MCF 10A (cell line): ENCODE measurements around the gene SLC30A4. TPM values are rescaled to one million over a fixed set of nuclear protein-coding genes. Genes with fewer than 3 reads are reported as not detected.

ENCODE experiments used
- BruUV-seq: library from RNA; stranded (reverse); fragments of 400-500 nt; replicated peaks from 2 replicates; lab custom pipeline; 2021; lab: Mats Ljungman, UMichigan
- CTCF ChIA-PET: fragments of 300-600 bp; sonication (Branson Sonifier 250); formaldehyde crosslinking; extraction: SDS; loops from one replicate; lab custom pipeline; 2021; ENCODE audit warnings: antibody characterized with exemption, inconsistent platforms; lab: Yijun Ruan, JAX
- POLR2A ChIA-PET: fragments of 300-600, 350-650 bp; sonication (Branson Sonifier 250); formaldehyde crosslinking; extraction: SDS; loops from one replicate; lab custom pipeline; 2020; ENCODE audit warnings: antibody characterized with exemption, inconsistent platforms; lab: Yijun Ruan, JAX
- DNase-seq: peaks from one replicate; pipeline ENCODE4 v3.0.0-alpha.2; 2018; ENCODE audit not compliant: unreplicated experiment
- H3K27ac Mint-ChIP-seq: one replicate; pipeline ENCODE4 v1.8.0; 2022; ENCODE audit warnings: mild to moderate bottlenecking, low read depth, mixed read lengths; ENCODE audit not compliant: unreplicated experiment
- H3K27me3 Mint-ChIP-seq: one replicate; pipeline ENCODE4 v1.8.0; 2022; ENCODE audit warnings: mixed read lengths; ENCODE audit not compliant: insufficient read depth, unreplicated experiment
- H3K36me3 Mint-ChIP-seq: one replicate; pipeline ENCODE4 v1.8.0; 2022; ENCODE audit warnings: mild to moderate bottlenecking, moderate library complexity, mixed read lengths; ENCODE audit not compliant: insufficient read depth, unreplicated experiment
- H3K4me1 Mint-ChIP-seq: one replicate; pipeline ENCODE4 v1.8.0; 2022; ENCODE audit warnings: mixed read lengths; ENCODE audit not compliant: insufficient read depth, unreplicated experiment
- H3K4me3 Mint-ChIP-seq: one replicate; pipeline ENCODE4 v1.8.0; 2022; ENCODE audit warnings: mild to moderate bottlenecking, moderate library complexity, mixed read lengths; ENCODE audit not compliant: unreplicated experiment
- H3K9me3 Mint-ChIP-seq: one replicate; pipeline ENCODE4 v1.8.0; 2022; ENCODE audit warnings: mixed read lengths; ENCODE audit not compliant: unreplicated experiment
- CTCF ChIP-seq: fragments of 200-600 bp; IDR thresholded peaks from one replicate; pipeline ENCODE4 v1.8.0; 2022; ENCODE audit warnings: antibody characterized with exemption, mild to moderate bottlenecking; ENCODE audit not compliant: unreplicated experiment
- intact Hi-C: fragments of 100-400 bp; cut with micrococcal nuclease; formaldehyde crosslinking; loops from 2 replicates; pipeline ENCODE4 v1.14.1; 2022
- total RNA-seq: library from RNA; stranded (reverse); gene quantifications from 2 replicates; pipeline ENCODE4 v1.2.3, GENCODE V29; 2022

Gene SLC30A4
- total RNA-seq, 1 experiment from 2014 or later: 3.4 TPM

GRCh38 chr15:45448066-45448915, 74.3 kb downstream of the SLC30A4 start:
- POLR2A ChIA-PET: no interaction called here
- no peak for DNase-seq
- intact Hi-C loops: no loop called here
- Mint-ChIP-seq H3K27ac (no peak overlapping the region), H3K4me3 (no peak overlapping the region), H3K4me1 (peaks cover 32% of the 10 kb centered on the region), H3K36me3 (no peaks in the 10 kb centered on the region), H3K9me3 (no peaks in the 10 kb centered on the region), H3K27me3 (no peaks in the 10 kb centered on the region)
- CTCF ChIA-PET: interaction anchor here (0.6 to 1.1 kb wide), 4 partner anchors 23 to 315 kb away, joined by 3 to 4 read pairs (median 3); no protein-coding TSS in a partner anchor
- BruUV-seq: no TSS peak
- no peak for TF ChIP-seq CTCF

- no TSS peak for BruUV-seq
- CTCF ChIA-PET: no interaction called here
- POLR2A ChIA-PET: interaction anchor here (0.7 to 3.2 kb wide), 4 partner anchors 10 to 14 kb away, joined by 3 to 11 read pairs (median 6); no protein-coding TSS in a partner anchor
- H3K4me3 Mint-ChIP-seq: no peak overlapping the region
- peaks cover 35% of the 10 kb centered on the region for H3K4me1 Mint-ChIP-seq
- H3K27me3 Mint-ChIP-seq: no peaks in the 10 kb centered on the region
- intact Hi-C loops: no loop called here
- H3K27ac Mint-ChIP-seq: no peak overlapping the region
- no peaks in the 10 kb centered on the region for H3K9me3 Mint-ChIP-seq
- no peak for TF ChIP-seq CTCF
- no peak for DNase-seq
- H3K36me3 Mint-ChIP-seq: no peaks in the 10 kb centered on the region
Measured at GRCh38 chr15:45443645-45444044, 78.9 kb downstream of the SLC30A4 start.

GRCh38 chr15:45442507-45443135, 79.9 kb downstream of the SLC30A4 start:
- Mint-ChIP-seq H3K9me3 (no peaks in the 10 kb centered on the region), H3K27me3 (no peaks in the 10 kb centered on the region), H3K4me3 (no peak overlapping the region), H3K4me1 (peaks cover 37% of the 10 kb centered on the region), H3K36me3 (no peaks in the 10 kb centered on the region), H3K27ac (no peak overlapping the region)
- ChIA-PET CTCF (interaction anchor here (0.6 to 2.0 kb wide), 4 partner anchors 10 to 280 kb away, joined by 3 to 4 read pairs (median 4); no protein-coding TSS in a partner anchor), POLR2A (interaction anchor here (0.9 to 3.2 kb wide), 4 partner anchors 9 to 167 kb away, joined by 3 to 11 read pairs (median 5); no protein-coding TSS in a partner anchor)
- TF ChIP-seq CTCF: no peak
- DNase-seq: peak; percentile 88
- BruUV-seq: no TSS peak
- intact Hi-C loops: no loop called here

GRCh38 chr15:45441686-45442085, 80.9 kb downstream of the SLC30A4 start:
- no peak overlapping the region for H3K27ac Mint-ChIP-seq
- TF ChIP-seq CTCF: no peak
- H3K27me3 Mint-ChIP-seq: no peaks in the 10 kb centered on the region
- no peaks in the 10 kb centered on the region for H3K9me3 Mint-ChIP-seq
- ChIA-PET CTCF (interaction anchor here (0.9 to 2.0 kb wide), 3 partner anchors 9 to 279 kb away, joined by 4 read pairs; no protein-coding TSS in a partner anchor), POLR2A (interaction anchor here (3.2 kb wide), 1 partner anchor 14 kb away, joined by 11 read pairs; no protein-coding TSS in a partner anchor)
- H3K4me1 Mint-ChIP-seq: peaks cover 34% of the 10 kb centered on the region
- BruUV-seq: no TSS peak
- intact Hi-C loops: no loop called here
- no peak for DNase-seq
- H3K36me3 Mint-ChIP-seq: no peaks in the 10 kb centered on the region
- no peak overlapping the region for H3K4me3 Mint-ChIP-seq
